ENCODE results near the gene CMIP.

Gene CMIP

DNA sequence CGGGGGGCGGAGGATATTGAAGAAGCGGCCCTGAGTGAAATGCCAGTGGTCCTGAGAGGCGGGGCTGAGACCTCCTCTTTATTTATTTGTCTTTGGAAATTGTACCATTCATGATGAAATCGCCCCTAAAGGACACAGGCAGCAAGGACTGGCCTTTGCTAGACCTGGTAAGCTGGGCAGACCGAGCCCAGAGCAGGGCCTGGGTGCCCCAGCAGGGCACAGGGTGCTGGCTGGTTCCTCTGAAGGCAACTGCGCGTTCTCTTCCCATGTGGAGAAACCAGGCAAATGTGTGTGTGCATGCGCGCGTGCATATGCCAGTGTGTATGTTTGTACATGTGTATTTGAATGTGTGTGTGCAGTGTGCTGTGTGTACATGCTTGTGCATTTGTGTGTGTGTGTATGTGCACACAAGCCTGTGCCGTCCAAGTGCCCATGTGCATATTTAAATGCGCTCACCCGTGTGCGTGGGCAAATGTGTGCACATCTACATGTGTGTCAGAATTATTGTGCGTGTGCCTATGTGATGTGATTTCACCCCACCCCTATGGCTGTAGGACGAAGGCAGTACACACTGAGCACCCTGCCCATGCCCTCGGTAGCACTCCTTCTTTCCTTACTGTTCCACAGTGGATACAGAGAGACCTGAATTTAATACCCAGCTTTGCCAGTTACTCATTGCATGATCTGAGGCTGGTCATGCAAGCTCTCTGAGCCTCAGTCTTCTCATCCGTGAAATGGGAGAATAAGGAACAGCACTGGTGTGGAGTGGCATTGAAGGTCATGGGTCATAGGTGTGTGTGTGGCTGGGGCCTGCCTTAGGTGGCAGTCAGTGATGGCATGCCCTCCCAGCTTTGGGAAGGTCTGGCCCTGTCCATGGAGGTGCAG is 105.2 kb downstream of the CMIP start:
- DNase-seq (ENCODE audit: low read depth in 2 of 2), result no peak

- DNase-seq (ENCODE audit: low read depth in 2 of 2), result no peak
Measured at GRCh38 chr16:81550432-81550808, 105.8 kb downstream of the CMIP start.

DNA sequence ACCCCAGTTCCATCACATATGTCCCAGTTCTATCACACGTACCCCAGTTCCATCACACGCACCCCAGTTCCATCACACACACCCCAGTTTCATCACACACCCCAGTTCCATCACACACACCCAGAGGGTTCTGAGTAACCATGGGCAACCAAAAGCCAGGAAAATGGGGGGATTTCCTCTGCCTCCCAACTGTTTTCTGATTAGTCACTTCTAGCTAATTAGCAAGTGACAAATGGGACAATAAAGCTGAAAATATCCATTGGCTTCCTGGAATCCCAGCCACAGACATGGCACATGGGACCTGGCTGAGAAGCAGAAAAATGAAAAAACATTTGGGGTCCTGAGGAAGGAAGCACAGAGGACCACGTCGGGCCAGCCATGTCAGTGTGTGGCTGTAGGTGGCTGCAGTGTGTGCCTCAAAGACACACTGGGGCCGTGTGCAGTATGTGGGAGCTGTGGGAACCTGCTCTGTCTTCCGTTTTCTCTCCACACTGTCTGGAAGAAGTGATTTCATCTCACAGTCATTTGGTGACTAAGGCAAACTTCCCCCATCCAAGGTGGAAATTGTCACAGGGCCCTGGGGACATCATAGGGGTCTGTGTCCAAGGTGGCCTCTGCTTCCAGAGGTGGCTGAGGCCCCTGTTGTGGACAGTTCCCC is 106.7 kb downstream of the CMIP start:
- DNase-seq (ENCODE audit: low read depth in 2 of 2), result no peak

DNA sequence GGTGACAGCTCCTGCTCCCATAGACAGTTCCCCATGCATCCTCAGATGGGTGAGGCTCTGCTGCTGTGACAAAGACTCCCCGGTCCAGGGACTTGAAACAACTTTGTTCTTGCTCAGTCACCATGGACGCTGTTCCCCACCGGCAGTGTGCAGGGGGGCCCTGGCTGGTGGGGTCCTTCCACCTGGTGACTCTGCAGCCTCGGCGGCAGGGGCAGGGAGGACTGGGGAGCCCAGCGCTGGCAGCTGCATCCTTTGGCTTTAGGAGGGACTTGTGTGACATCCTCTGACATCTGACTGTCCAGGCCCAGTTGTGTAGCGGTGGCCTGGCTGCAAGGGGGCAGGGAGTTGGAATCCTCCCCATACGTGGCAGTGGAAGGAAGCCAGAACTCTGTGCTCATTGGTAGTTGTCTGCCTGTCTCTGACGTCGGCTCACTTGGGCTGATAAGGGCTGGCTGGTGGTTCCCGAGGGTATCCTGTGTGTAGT is 107.3 kb downstream of the CMIP start:
- DNase-seq (ENCODE audit: low read depth in 2 of 2), result no peak

DNA sequence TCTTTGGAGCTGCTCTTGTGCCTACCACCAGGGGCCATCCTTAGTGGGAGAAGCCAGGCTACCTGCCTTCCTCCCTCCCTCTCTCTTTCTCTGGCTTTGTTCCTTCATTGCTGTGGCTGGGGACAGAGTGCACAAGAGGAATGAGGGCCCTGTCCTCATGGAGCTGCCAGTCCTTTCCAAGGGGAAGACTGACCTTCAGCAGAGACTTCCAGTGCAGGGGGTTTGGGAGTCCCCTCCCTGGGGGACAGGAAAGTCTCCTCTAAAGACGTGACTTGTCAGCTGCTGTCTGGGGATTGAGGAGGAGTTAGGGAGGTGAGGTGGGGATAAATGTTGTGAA is 108.1 kb downstream of the CMIP start:
- DNase-seq (ENCODE audit: low read depth in 2 of 2), result no peak

- DNase-seq (ENCODE audit: low read depth in 2 of 2), result no peak
Measured at GRCh38 chr16:81553080-81553813, 108.6 kb downstream of the CMIP start.

- DNase-seq (ENCODE audit: low read depth in 2 of 2), result no peak
Measured at GRCh38 chr16:81553814-81554675, 109.4 kb downstream of the CMIP start.

GRCh38 chr16:81554979-81555378 is 110.4 kb downstream of the CMIP start:
- no peak for DNase-seq (ENCODE audit: low read depth in 2 of 2)

GRCh38 chr16:81555660-81556059 is 111.1 kb downstream of the CMIP start:
- no peak for DNase-seq (ENCODE audit: low read depth in 2 of 2)

DNA sequence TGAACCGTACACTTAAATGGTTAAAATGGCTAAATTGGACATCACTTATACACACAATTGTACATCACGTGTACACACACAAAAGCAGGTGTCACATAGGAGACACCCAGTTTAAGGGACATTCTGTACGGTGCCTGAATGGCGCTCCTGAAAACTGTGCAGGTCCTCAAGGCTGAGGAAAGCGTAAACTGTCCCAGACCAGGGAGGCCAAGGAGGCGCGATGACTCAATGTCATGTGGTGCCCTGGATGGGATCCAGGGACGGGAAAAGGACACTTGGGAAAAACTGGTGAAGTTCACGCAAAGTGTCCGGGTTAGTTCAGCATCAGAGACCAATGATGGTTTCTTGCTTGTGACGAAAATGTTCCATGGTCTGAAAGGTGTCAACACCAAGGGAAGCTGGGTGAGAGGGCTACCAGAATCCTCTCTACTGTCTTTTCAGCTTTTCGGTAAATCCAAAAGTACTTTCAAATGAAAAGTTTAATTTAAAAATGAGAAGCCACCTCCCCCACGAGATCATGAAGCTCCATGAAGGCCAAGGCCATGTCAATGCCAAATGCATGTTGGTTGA is 112.2 kb downstream of the CMIP start:
- DNase-seq (ENCODE audit: low read depth in 2 of 2), result no peak

DNA sequence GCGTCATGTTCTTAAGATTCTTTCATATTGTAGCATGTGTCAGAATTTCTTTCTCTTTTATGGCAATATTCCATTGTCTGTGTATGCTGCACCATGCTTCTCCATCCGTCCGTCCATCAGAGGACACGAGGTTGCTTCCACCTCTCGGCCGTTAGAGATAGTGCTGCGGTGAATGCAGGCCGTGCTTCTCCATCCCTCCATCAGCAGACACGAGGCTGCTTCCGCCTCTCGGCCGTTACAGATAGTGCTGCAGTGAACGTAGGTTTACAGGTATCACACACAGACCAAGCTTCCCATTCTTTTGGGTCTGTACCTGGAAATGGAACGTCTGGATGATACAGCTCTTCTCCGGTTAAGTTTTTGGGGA is 113.5 kb downstream of the CMIP start:
- no peak for DNase-seq (ENCODE audit: low read depth in 2 of 2)

- no peak for DNase-seq (ENCODE audit: low read depth in 2 of 2)
Measured at GRCh38 chr16:81558444-81559175, 114.0 kb downstream of the CMIP start.

DNA sequence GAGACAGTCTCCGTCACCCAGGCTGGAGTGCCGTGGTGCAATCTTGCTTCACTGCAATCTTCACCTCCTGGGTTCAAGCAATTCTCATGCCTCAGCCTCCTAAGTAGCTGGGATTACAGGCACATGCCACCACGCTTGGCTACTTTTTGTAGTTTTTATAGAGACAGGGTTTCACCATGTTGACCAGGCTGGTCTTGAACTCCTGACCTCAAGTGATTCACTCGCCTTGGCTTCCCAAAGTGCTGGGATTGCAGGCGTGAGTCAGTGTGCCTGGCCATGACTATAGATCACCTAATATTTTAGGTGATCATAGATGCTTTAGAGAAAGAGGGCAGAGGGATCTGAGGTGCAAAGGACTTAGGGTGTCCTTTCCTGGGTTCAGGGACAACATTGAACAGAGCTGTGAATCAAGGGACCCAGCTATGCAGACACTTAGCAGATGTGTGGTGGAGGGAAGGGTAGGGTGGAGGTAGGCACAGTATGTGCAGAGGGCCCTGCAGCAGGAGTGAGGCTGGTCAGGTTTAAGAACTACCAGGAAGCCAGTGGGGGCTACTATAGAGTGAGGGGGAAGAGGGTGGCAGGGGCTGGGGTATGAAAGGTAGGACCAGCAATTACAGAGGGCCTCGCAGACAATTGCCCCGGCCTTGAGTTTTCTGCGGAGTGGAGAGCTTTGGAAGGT is 116.5 kb downstream of the CMIP start:
- DNase-seq (ENCODE audit: low read depth in 2 of 2), result no peak

DNA sequence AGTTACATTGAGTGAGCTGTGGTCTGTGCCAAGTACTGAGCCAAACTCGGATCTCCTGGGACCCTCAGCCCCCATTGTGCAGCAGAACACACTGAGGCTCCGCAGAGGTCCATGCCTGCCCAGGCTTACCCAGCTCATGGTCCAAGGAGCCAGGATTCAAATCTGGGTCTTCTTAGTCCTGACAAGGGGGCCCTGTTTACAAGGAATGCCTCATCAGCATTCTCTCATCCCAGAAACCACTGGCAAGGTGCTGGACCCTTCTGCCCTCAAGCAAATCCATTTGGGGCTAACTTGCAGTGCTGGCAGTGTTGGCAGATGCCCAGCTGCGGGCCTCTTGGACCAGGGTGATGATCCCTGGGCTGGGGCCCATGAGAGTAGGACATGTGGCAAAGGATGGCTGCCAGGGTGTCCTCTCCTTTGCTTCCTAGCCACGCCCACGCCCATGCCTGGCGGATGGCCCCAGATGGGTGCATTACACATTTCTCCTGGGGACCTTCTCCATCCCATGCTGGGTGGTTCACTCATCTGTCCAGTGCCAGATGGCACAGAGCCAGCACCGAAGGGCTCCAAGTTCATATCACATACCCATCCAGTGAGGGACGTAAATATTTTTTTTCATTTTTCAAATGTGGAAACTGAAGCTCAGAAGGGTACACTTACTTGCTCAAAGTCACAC is 117.7 kb downstream of the CMIP start:
- DNase-seq (ENCODE audit: low read depth in 2 of 2), result no peak

DNA sequence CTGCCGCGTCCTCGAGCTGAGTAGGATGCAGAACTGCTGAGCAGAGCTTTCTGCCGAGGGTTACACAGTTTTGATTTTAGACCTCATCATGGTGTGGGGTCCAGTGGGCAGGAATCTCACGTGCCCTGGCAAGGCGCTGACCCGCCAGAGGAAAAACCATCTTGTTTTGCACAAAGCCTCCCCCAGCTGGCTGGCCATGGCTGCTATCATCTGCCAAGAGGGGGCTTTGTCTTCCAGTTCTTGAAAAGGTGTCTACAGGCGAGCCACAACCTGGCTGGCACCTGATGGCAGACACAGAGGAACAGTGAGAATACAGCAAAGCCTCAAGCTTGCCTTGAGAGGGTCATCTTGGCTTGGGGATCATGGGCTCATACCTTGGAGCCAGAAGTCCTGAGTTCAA is 118.3 kb downstream of the CMIP start:
- DNase-seq (ENCODE audit: low read depth in 2 of 2), result no peak

DNA sequence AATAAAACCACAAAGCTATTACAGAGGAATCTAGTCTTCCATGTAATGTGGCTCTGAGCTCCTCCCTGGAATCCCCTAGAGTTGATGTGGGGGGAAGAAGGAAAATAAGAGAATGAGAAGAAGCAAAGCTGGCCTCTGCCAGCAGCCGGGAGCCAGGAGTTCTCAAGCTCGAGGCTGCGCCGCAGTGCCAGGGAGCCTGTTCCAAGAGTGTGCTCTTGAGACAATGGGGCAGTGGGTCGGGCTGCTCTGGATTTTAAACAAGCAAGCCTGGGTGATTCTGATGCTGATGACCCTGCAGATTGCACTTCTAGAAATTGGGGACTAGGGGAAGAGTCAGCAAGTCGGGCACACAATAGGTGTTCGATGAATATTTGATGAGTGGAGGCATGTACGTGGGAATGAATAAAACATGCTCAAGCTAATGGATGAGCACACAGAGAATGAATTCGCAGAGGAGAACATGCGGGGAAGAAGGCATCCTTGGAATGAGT is 119.9 kb downstream of the CMIP start:
- DNase-seq (ENCODE audit: low read depth in 2 of 2), result peak; percentile 25 to 41

DNA sequence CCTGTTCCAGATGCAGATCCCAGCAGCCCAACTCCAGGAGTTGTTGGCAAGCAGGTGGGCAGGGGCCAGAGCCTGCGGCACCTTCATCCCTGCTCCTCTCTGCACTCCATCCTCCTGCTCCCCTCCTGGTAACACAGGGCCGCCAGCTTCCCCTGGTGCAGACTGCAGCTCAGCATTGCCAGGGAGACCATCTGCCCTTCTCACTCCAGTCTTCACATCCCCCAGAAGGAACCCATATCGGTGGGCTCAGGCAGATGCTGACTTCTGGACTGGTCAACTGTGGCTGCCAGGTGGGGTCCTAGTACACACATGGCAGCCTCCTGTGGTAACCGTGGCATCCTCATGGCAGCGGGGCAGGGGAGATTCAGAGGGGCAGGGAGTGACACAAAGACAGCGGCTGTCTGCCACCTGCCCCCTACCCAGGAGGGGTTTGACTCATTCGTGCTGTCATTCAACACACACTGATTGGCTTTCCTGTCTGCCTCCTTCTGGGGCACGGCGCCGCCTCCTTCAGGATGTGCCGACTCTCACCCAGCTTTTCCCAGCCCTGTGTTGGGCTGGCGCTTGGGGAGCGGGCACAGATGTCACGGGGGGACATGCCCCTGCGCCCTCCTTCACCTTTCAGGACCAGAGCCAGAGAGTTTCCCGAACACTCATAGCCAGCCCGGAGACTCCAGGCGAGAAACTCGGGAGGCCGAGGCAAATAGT is 120.9 kb downstream of the CMIP start:
- DNase-seq (ENCODE audit: low read depth in 2 of 2), result no peak

DNA sequence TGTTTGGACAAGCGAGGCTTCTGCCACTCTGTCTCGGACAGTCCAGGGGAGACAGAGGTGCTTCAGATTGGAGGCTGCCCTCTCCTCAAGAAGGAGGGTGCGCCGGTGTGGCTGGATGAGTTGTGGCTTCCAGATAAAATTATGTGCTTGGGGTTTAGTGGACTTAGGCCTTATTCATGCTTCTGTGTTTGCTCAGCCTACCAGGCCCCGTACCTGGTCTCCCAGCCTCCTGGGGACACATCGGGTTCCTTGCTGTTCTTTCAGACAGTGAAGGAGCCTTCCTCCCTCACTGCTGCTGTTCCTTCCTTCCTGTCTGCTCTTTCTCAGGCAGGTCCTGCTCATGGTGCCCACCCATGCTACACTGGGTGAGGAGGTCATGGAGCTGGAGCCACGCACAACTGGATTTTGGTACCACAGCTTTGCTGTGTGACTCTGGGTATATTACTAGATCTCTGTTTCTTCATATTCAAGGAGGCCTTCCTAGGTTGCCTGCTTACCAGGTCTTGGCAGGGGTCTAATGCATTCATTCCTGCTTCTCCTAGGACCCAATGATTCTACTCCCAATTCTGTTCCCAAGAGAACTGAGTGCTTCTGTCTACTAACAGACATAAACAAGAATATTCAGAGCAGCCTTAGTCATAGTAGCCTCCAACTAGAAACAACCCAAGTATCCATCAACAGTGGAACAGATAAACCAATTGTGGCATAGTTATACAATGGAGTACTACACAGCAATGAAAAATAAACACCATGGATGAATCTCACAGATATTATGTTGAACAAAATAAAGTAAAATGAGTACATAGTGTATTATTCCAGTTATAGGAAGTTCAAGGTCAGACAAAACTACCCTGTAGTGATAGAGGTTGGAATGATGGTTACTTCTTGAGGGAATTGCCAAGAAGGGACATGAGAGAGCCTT is 121.7 kb downstream of the CMIP start:
- no peak for DNase-seq (ENCODE audit: low read depth in 2 of 2)
